Heart left ventricle (tissue), 16 donors: Measurements from ENCODE around the gene MRPS11. TPM values are rescaled to one million over a fixed set of nuclear protein-coding genes. Genes with fewer than 3 reads are reported as not detected.
A peak's percentile ranks its signal among the peaks of the same experiment; 100 is the strongest.

ENCODE experiments used
- ATAC-seq, 4 donors: fragments of 200-7000 bp; cut with Tn5 transposase; one replicate each; pipeline ENCODE4 v1.9.1; 2020 to 2022; ENCODE audit warnings: moderate library complexity in 4 of 4, mild to moderate bottlenecking in 3 of 4, moderate number of reproducible peaks in 1 of 4
- DNase-seq, 5 donors: peaks; one replicate each; pipeline ENCODE4 v3.0.0-alpha.2; 2020
- H3K27ac ChIP-seq, 12 donors: fragments of 200-600 bp; sonication (generic) in 4 of 12; one replicate each; pipeline versions ENCODE4 v1.5.0 to v1.8.0; 2016 to 2022; ENCODE audit warnings: mild to moderate bottlenecking in 2 of 12
- H3K27me3 ChIP-seq, 9 donors: fragments of 200-600 bp; sonication (generic) in 2 of 9; one replicate each; pipeline versions ENCODE4 v1.5.1 to v1.8.0; 2016 to 2022; ENCODE audit warnings: mild to moderate bottlenecking in 3 of 9
- H3K36me3 ChIP-seq, 9 donors: fragments of 200-600 bp; sonication (generic) in 2 of 9; one replicate each; pipeline versions ENCODE4 v1.5.0 to v1.8.0; 2018 to 2022; ENCODE audit warnings: mild to moderate bottlenecking in 2 of 9
- H3K4me1 ChIP-seq, 12 donors: fragments of 200-600 bp; sonication (generic) in 4 of 12; one replicate each; pipeline versions ENCODE4 v1.5.0 to v1.8.0; 2016 to 2022; ENCODE audit warnings: mild to moderate bottlenecking in 3 of 12
- H3K4me3 ChIP-seq, 12 donors: fragments of 200-600 bp; sonication (generic) in 4 of 12; one replicate each; pipeline versions ENCODE4 v1.5.0 to v1.8.0; 2017 to 2022; ENCODE audit warnings: mild to moderate bottlenecking in 9 of 12, moderate library complexity in 4 of 12
- H3K9me3 ChIP-seq, 12 donors: fragments of 200-600 bp; sonication (generic) in 4 of 12; one replicate each; pipeline versions ENCODE4 v1.5.0 to v1.8.0; 2016 to 2022; ENCODE audit warnings: mild to moderate bottlenecking in 1 of 12
- POLR2A ChIP-seq, 2 donors: fragments of 450-650 bp; IDR thresholded peaks; one replicate each; pipeline ENCODE4 v1.6.1; 2017; ENCODE audit warnings: antibody characterized with exemption in 2 of 2, mild to moderate bottlenecking in 2 of 2, moderate library complexity in 2 of 2
- whole genome bisulfite sequencing, 4 donors: extraction: QIAGEN DNeasy Blood & Tissue Kit in 2 of 4; methylation state at CpG; one replicate each; pipeline versions ENCODE4 v1.1.5 to v1.1.7; 2013 to 2018; 5-methylcytosine and 5-hydroxymethylcytosine counted together
- intact Hi-C, 10 donors: fragments of 100-400 bp; cut with DNase I; formaldehyde crosslinking; loops; one replicate each; pipeline versions ENCODE4 v1.11.1 to v1.14.2; 2022
- polyA plus RNA-seq, 2 donors: library from polyadenylated mRNA; stranded (reverse); fragments of 200-250 nt; gene quantifications; one replicate each; pipeline ENCODE4 v1.2.3, GENCODE V29; 2013
- total RNA-seq, 9 donors: library from RNA; depleted of rRNA in 2 of 9; stranded (reverse); fragments of >200 nt in 2 of 9; fragmentation: NEBNext Ultra II Directional in 3 of 9; extraction: Animal tissue kit (Norgen Biotek cat#: 25700) in 3 of 9; gene quantifications; one replicate each; pipeline versions ENCODE4 v1.1.0 to v1.2.4, GENCODE V29; 2016 to 2023
- TF ChIP-seq, protein P1 (sequence below), 12 donors: fragments of 200-600 bp; sonication (generic) in 4 of 12; IDR thresholded peaks; one replicate each; pipeline versions ENCODE4 v1.5.0 to v1.8.0; 2018 to 2022; ENCODE audit warnings: antibody characterized with exemption in 12 of 12, mild to moderate bottlenecking in 5 of 12
- donor health status: ischemic (EF 13 %, LVEDD 7.1; RV severe dilation, severe dysfunction).
- donor health status: healthy with polysubstance abuse.
- donor health status: DM: no; HTN: yes; CAD: no.
- donor health status: DM: no; HTN: no; CAD: no.
- donor health status: ischemic (EF 25% LVEDD 6.9; RV normal size, moderate dysfunction).
- donor health status: ischemic (EF 25% LVEDD 5.7; RV mildly dilated, moderate dysfunction).
- donor health status: healthy.
- donor health status: DM: yes; HTN: yes; CAD: no.
- donor health status: ischemic (EF 35%, LVEDD 5.7; RV mildly dilated, moderate dysfunction).
- donor health status: nonischemic (EF 11% LVEDD 7.7; RV severe dilation, severe dysfunction).
- donor health status: DM: yes; HTN: yes; CAD: no.
- donor health status: PGD.
- donor health status: ischemic (EF 29% LVEDD 5.4; RV normal size, mild dysfunction).
- donor health status: nonischemic (EF 23%, LVEDD 6.1; RV moderate dilation, normal function).

Gene MRPS11
- total and polyA plus RNA-seq, 11 donors: 49.7 to 77.9 (median 65.5) TPM

DNA sequence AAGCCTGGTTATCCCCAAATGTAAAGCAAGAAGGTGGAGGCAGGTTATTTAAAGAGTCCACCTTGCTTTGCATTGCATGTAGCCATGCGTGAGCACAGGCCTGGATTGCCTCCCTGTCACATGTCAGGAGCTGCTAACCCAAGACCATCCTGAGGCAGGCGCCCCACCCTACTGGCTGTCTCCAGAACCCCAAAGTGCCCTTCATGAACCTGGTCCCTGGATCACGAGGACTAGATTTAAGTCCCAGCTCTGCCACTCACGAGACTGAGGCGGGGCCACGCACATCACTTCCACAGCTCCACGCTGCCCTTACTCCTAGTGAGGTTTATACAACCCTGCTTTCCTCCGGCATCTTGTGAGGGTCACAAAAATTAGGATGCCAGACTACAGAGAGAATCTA lies 17.9 kb upstream of the MRPS11 start:
- TF ChIP-seq, protein P1, sequence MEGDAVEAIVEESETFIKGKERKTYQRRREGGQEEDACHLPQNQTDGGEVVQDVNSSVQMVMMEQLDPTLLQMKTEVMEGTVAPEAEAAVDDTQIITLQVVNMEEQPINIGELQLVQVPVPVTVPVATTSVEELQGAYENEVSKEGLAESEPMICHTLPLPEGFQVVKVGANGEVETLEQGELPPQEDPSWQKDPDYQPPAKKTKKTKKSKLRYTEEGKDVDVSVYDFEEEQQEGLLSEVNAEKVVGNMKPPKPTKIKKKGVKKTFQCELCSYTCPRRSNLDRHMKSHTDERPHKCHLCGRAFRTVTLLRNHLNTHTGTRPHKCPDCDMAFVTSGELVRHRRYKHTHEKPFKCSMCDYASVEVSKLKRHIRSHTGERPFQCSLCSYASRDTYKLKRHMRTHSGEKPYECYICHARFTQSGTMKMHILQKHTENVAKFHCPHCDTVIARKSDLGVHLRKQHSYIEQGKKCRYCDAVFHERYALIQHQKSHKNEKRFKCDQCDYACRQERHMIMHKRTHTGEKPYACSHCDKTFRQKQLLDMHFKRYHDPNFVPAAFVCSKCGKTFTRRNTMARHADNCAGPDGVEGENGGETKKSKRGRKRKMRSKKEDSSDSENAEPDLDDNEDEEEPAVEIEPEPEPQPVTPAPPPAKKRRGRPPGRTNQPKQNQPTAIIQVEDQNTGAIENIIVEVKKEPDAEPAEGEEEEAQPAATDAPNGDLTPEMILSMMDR (IDR thresholded peaks at IDR 0.05): no peak
- TF ChIP-seq POLR2A (IDR thresholded peaks at IDR 0.05): no peak
- H3K27me3 ChIP-seq: no peaks in the 10 kb centered on the region
- WGBS, 4 donors: 84 to 88% (median 85%) methylated on average over 6 to 8 of the region's 8 CpGs
- H3K36me3 ChIP-seq: no peaks in the 10 kb centered on the region
- no peak overlapping the region for H3K4me3 ChIP-seq
- intact Hi-C loops: loop anchor here in 7 of 10 donors (5.0 to 10.0 kb wide), 3 partner anchors 112 to 202 kb away; no protein-coding TSS in a partner anchor
- no peak for ATAC-seq
- peaks cover 0 to 8% (median 0%) of the 10 kb centered on the region in 12 donors for H3K9me3 ChIP-seq
- no peak overlapping the region for H3K27ac ChIP-seq
- peaks cover 0 to 10% (median 1%) of the 10 kb centered on the region in 12 donors for H3K4me1 ChIP-seq
- DNase-seq: no peak

- Histone ChIP-seq H3K36me3 (no peaks in the 10 kb centered on the region), H3K27ac (no peak overlapping the region), H3K4me3 (no peak overlapping the region), H3K4me1 (peaks cover 0 to 15% (median 6%) of the 10 kb centered on the region in 12 donors), H3K9me3 (peaks cover 0 to 2% (median 0%) of the 10 kb centered on the region in 12 donors), H3K27me3 (no peaks in the 10 kb centered on the region)
- DNase-seq (peak in 4 of 5 donors; percentile 43 to 65 (median 54)), ATAC-seq (peak; percentile 36 to 60 (median 56))
- WGBS, 4 donors: 2 to 10% (median 4%) methylated on average over 9 to 12 of the region's 12 CpGs
- no peak for TF ChIP-seq POLR2A (IDR thresholded peaks at IDR 0.05)
- TF ChIP-seq, protein P1 (IDR thresholded peaks at IDR 0.05): peak; percentile 53 to 76 (median 68)
- intact Hi-C loops: loop anchor here in 5 of 10 donors (5.0 to 10.0 kb wide), 5 partner anchors 175 to 1825 kb away; partner anchors contain the start of gene NTRK3 (in 1 of the 5)
Measured at GRCh38 chr15:88450125-88450798, 17.2 kb upstream of the MRPS11 start.

GRCh38 chr15:88453651-88454050 lies 13.9 kb upstream of the MRPS11 start:
- H3K4me1 ChIP-seq: peaks cover 0 to 16% (median 7%) of the 10 kb centered on the region in 12 donors
- H3K4me3 ChIP-seq: no peak overlapping the region
- ATAC-seq (peak in 2 of 4 donors; percentile 21 to 26), DNase-seq (no peak)
- H3K27me3 ChIP-seq: no peaks in the 10 kb centered on the region
- no peak overlapping the region for H3K27ac ChIP-seq
- H3K36me3 ChIP-seq: peaks cover 0 to 28% (median 19%) of the 10 kb centered on the region in 9 donors
- H3K9me3 ChIP-seq: no peaks in the 10 kb centered on the region
- 13 to 33% (median 22%) methylated on average over 1 of the region's 1 CpG for WGBS, 4 donors
- TF ChIP-seq, protein P1 (IDR thresholded peaks at IDR 0.05): no peak
- intact Hi-C loops: loop anchor here in 5 of 10 donors (5.0 to 10.0 kb wide), 5 partner anchors 179 to 1829 kb away; partner anchors contain the start of gene NTRK3 (in 1 of the 5)

GRCh38 chr15:88454236-88454635 lies 13.3 kb upstream of the MRPS11 start:
- 33 to 63% (median 36%) methylated on average over 1 of the region's 1 CpG for WGBS, 4 donors
- H3K4me3 ChIP-seq: no peak overlapping the region
- no peaks in the 10 kb centered on the region for H3K27me3 ChIP-seq
- peaks cover 0 to 16% (median 7%) of the 10 kb centered on the region in 12 donors for H3K4me1 ChIP-seq
- DNase-seq (no peak), ATAC-seq (no peak)
- no peak for TF ChIP-seq POLR2A (IDR thresholded peaks at IDR 0.05)
- TF ChIP-seq, protein P1 (IDR thresholded peaks at IDR 0.05): no peak
- peaks cover 0 to 34% (median 25%) of the 10 kb centered on the region in 9 donors for H3K36me3 ChIP-seq
- H3K9me3 ChIP-seq: no peaks in the 10 kb centered on the region
- intact Hi-C loops: loop anchor here in 5 of 10 donors (5.0 to 10.0 kb wide), 5 partner anchors 179 to 1829 kb away; partner anchors contain the start of gene NTRK3 (in 1 of the 5)
- H3K27ac ChIP-seq: peak overlapping the region in 1 of 12 donors; percentile 2
